ENCODE data around the gene ZCWPW1. TPM values are rescaled to one million over a fixed set of nuclear protein-coding genes. Genes with fewer than 3 reads are reported as not detected.
"Not testable (repeated sequence)": the region's sequence is repeated elsewhere in the genome, so short reads cannot be mapped to it uniquely, and the experiment has no call there.

ZCWPW1 gene
- total RNA-seq, 1 experiment from 2014 or later: 1.1 TPM

DNA sequence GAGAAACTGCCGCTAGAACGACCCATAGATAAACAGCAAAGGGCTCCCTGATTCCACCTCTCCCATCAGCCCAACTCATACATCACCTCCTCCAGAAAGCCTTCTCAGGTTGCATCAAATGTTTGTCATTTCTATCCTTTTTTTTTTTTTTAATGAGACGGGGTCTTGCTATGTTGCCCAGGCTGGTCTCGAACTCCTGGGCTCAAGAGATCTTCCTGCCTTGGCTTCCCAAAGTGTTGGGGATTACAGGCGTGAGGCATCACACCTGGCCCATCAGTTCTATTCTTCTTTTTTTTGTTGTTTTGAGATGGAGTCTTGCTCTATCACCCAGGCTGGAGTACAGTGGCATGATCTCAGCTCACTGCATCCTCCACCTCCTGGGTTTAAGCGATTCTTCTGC is 28.5 kb upstream of the ZCWPW1 start:
- DNase-seq (ENCODE audit: low read depth): no peak

- DNase-seq (ENCODE audit: low read depth): no peak
Observed at GRCh38 chr7:100456562-100456961, 28.1 kb upstream of the ZCWPW1 start.

- DNase-seq (ENCODE audit: low read depth): no peak
Observed at GRCh38 chr7:100455206-100455605, 26.7 kb upstream of the ZCWPW1 start.

- not testable (repeated sequence) for DNase-seq (ENCODE audit: low read depth)
Observed at GRCh38 chr7:100453854-100454253, 25.4 kb upstream of the ZCWPW1 start.

- no peak for DNase-seq (ENCODE audit: low read depth)
Observed at GRCh38 chr7:100452513-100452912, 24.0 kb upstream of the ZCWPW1 start.

GRCh38 chr7:100449190-100449795 is 20.8 kb upstream of the ZCWPW1 start:
- DNase-seq (ENCODE audit: low read depth): no peak

GRCh38 chr7:100447363-100447762 is 18.9 kb upstream of the ZCWPW1 start:
- not testable (repeated sequence) for DNase-seq (ENCODE audit: low read depth)

- DNase-seq (ENCODE audit: low read depth): no peak
Observed at GRCh38 chr7:100446040-100446439, 17.5 kb upstream of the ZCWPW1 start.

GRCh38 chr7:100444311-100445278 is 16.1 kb upstream of the ZCWPW1 start:
- peak; percentile 95 for DNase-seq (ENCODE audit: low read depth)

DNA sequence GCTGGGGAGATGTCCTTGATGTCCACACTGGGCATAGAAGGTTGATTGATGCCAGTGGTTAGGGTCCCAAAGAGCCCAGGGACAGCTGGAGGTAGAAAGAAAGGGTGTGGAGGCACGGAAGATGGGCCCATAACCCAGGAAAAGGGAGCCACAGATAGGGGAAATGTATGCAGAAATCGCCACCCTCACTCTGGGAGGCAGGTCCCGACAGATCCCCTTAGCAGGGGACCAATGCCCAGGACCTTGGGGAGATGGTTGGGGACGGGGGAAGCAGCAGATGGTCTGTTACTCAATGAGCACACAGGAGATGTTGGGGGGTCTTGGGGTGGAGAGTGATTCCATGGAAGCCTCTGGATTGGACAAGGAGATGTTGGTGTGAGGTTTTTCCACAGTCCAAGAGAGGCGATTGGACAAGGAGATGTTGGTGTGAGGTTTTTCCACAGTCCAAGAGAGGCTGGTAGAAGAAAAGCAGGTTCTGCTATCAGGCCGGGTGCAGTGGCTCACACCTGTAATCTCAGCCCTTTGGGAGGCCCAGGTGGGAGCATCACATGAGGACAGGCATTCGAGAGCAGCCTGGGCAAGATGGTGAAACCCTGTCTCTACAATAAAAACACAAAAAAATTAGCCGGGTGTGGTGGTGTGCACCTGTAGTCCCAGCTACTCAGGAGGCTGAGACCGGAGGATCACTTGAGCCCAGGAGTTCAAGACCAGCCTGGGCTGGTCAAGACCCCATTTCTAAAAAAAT is 14.8 kb upstream of the ZCWPW1 start:
- no peak for DNase-seq (ENCODE audit: low read depth)

- DNase-seq (ENCODE audit: low read depth): no peak
Observed at GRCh38 chr7:100441641-100442535, 13.4 kb upstream of the ZCWPW1 start.

DNA sequence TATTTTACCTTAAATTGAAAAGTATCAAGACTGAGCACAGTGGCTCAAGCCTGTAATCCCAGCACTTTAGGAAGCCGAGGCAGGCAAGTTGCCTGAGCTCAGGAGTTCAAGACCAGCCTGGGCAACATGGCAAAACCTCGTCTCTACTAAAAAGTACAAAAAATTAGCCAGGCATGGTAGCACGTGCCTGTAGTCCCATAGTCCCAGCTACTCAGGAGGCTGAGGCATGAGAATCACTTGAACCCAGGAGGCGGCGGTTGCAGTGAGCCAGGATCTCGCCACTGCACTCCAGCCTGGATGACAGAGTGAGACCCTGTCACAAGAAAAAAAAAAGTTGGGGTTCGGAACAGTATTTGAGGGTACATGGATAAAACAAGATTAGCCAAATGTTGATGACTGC is 10.7 kb upstream of the ZCWPW1 start:
- not testable (repeated sequence) for DNase-seq (ENCODE audit: low read depth)

DNA sequence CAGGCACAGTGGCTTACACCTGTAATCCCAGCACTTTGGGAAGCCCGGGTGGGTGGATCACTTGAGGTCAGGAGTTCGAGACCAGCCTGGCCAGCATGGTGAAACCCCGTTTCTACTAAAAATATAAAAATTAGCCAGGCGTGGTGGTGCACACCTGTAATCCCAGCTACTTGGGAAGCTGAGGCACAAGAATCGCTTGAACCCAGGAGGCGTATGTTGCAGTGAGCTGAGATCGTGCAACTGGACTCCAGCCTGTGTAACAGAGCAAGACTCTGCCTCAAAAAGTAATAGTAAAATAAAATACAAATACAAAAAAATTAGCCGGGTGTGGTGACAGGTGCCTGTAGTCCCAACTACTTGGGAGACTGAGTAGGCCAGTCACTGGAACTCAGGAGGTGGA is 10.2 kb upstream of the ZCWPW1 start:
- not testable (repeated sequence) for DNase-seq (ENCODE audit: low read depth)

DNA sequence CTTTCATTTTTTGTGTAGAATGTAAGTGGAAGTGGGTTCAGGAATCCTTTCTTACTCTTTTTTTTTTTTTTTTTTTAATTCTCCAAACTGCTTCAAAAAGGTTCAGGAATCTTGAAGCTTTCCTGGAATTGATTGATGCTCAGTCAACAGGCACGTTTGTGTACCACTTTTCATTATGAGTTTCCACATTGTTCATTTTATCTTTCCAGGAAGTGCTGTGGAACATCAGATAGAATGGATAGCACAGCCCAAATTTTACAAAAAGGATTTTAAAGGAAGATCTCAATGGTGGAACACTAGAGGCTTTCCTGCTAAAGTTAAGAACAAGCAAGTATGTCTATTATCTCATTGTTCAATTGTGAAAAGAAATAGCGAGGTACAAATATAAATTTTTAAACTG is 9.7 kb upstream of the ZCWPW1 start:
- DNase-seq (ENCODE audit: low read depth): no peak

GRCh38 chr7:100437150-100438100 is 8.9 kb upstream of the ZCWPW1 start:
- no peak for DNase-seq (ENCODE audit: low read depth)

DNA sequence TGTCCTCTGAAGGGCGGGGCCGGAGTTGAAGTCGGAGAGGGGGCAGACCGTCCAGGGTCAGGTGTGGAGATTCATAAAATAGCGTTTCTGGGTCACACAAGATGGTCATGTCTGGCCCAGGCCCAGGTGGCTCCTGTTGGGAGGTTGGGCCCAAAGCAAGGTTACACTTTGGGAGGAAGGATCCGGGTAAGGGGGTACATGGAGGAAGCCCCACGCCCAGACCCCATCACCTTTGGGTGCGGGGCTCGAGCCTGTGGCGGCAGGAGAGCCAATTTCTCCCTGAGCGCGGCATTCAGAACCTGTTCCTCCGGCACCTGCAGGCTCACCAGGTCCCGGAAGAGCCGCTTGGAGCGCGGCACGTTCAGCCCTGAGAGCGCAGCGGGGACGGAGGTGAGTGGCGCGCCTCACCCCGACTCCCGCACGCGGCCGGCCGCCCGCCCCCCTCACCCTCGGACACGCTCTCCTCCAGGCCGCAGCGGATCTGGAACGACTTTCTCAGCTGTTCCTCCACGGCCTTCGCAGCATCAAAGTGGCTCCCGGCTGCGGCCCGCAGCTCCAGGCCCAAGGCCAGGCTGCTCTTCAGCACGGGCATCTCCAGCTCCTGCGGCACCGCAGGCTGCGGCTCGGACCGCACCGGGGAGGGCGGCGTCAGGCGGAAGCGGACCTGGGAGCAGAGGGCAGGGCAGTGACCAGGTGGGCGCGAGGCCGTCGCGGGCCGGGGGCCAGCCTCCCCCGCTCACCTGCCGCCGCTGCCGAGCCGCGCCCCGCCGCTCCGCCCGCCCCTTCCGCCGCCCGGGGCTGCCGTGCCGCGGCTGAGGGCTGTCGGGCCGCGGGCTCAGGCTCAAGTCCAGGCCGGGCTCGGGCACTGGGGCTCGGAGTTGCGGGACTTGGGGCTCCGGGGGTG is 7.2 kb upstream of the ZCWPW1 start:
- no peak for DNase-seq (ENCODE audit: low read depth)

- DNase-seq (ENCODE audit: low read depth): no peak
Observed at GRCh38 chr7:100434297-100435144, 6.0 kb upstream of the ZCWPW1 start.
